Caco-2 (cell line): Measurements from ENCODE around the gene TXNRD2. TPM values are rescaled to one million over a fixed set of nuclear protein-coding genes. Genes with fewer than 3 reads are reported as not detected.

Experiments
- BruUV-seq: library from RNA; stranded (reverse); fragments of 400-500 nt; replicated peaks from 2 replicates; lab custom pipeline; 2021; lab: Mats Ljungman, UMichigan
- CTCF ChIA-PET: fragments of 300-600 bp; sonication (Branson Sonifier 250); formaldehyde crosslinking; loops from one replicate; lab custom pipeline; 2022; ENCODE audit warnings: antibody characterized with exemption; lab: Charles Lee
- POLR2A ChIA-PET: fragments of 300-600 bp; sonication (Branson Sonifier 250); formaldehyde crosslinking; loops from one replicate; lab custom pipeline; 2022; ENCODE audit warnings: antibody characterized with exemption; lab: Charles Lee
- DNase-seq, 2 experiments: peaks; one replicate each; pipeline versions ENCODE4 v3.0.0 to v3.0.0-alpha.2; 2020 to 2022
- H3K27me3 ChIP-seq: replicated peaks from 2 replicates; pipeline ENCODE4 v1.6.0; 2011; ENCODE audit warnings: low read length; ENCODE audit not compliant: control insufficient read depth, insufficient read depth
- H3K36me3 ChIP-seq: 2 replicates; pipeline ENCODE4 v1.5.1; 2011; ENCODE audit warnings: low read length; ENCODE audit not compliant: control insufficient read depth, insufficient read depth
- H3K4me1 ChIP-seq: fragments of 250-450 bp; sonication (Bioruptor Pico); 2 replicates; pipeline ENCODE4 v1.5.1; 2020; ENCODE audit warnings: mild to moderate bottlenecking
- H3K4me3 ChIP-seq: 2 replicates; pipeline ENCODE4 v1.5.1; 2011; ENCODE audit warnings: low read depth, mild to moderate bottlenecking, control low read depth, low read length
- H3K9me3 ChIP-seq: fragments of 250-450 bp; sonication (Bioruptor Pico); 2 replicates; pipeline ENCODE4 v1.5.1; 2020; ENCODE audit warnings: mild to moderate bottlenecking, moderate library complexity
- H3K27ac Mint-ChIP-seq: one replicate; pipeline ENCODE4 v1.8.0; 2022; ENCODE audit warnings: mixed read lengths; ENCODE audit not compliant: unreplicated experiment
- H3K27me3 Mint-ChIP-seq: one replicate; pipeline ENCODE4 v1.8.0; 2022; ENCODE audit warnings: mixed read lengths; ENCODE audit not compliant: insufficient read depth, unreplicated experiment
- H3K36me3 Mint-ChIP-seq: one replicate; pipeline ENCODE4 v1.8.0; 2022; ENCODE audit warnings: mild to moderate bottlenecking, mixed read lengths; ENCODE audit not compliant: insufficient read depth, unreplicated experiment
- H3K4me1 Mint-ChIP-seq: one replicate; pipeline ENCODE4 v1.8.0; 2022; ENCODE audit warnings: low read depth, mixed read lengths; ENCODE audit not compliant: unreplicated experiment
- H3K4me3 Mint-ChIP-seq: one replicate; pipeline ENCODE4 v1.8.0; 2022; ENCODE audit warnings: mild to moderate bottlenecking, moderate library complexity, mixed read lengths; ENCODE audit not compliant: unreplicated experiment
- H3K9me3 Mint-ChIP-seq: one replicate; pipeline ENCODE4 v1.8.0; 2022; ENCODE audit warnings: mixed read lengths; ENCODE audit not compliant: unreplicated experiment
- intact Hi-C: fragments of 100-400 bp; cut with micrococcal nuclease; formaldehyde crosslinking; loops from one replicate; pipeline ENCODE4 v1.10.0; 2022; ENCODE audit not compliant: unreplicated experiment
- total RNA-seq: library from RNA; stranded (reverse); gene quantifications from 2 replicates; pipeline ENCODE4 v1.2.3, GENCODE V29; 2022
- TF ChIP-seq, protein P1 (sequence below), 2 experiments: fragments of 200-600 bp in 1 of 2; IDR thresholded peaks; 1 replicate in 1 of 2; 2 replicates in 1 of 2; pipeline versions ENCODE4 v1.5.1 to v1.8.0; 2011 to 2022; ENCODE audit warnings: antibody characterized with exemption in 1 of 2, control low read depth in 1 of 2, inconsistent platforms in 1 of 2, low read depth in 1 of 2, low read length in 1 of 2, mild to moderate bottlenecking in 1 of 2, moderate library complexity in 1 of 2; ENCODE audit not compliant: insufficient read depth in 1 of 2, severe bottlenecking in 1 of 2, unreplicated experiment in 1 of 2

Gene TXNRD2
- total RNA-seq, 1 experiment from 2014 or later: 44.8 TPM

DNA sequence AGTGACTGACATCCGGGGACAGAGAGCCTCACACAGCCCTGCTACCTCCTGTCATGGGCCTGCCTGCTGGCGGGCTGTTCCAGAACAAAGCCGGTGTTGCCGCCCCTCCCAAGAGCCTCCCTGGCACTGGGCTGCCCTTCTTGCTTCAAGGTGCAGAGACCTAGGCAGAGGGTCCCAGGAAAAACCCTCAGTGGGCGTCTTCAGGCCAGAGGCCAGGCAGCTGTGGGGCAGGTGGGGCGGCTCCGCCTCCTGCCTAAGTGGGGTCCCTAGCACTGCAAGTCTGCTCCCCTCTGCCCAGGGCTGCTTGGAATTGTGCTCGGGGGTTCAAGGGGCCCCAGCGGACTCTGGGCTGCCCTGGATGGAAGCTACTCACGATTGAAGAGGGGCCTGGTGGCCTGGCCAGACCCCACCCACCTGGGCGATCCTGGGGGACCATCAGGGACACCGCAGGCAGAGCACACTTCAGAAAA is 66.5 kb downstream of the TXNRD2 start:
- no peaks in the 10 kb centered on the region for H3K27me3 Mint-ChIP-seq
- Histone ChIP-seq H3K4me3 (no peak overlapping the region), H3K4me1 (peaks cover 6% of the 10 kb centered on the region), H3K27me3 (no peaks in the 10 kb centered on the region), H3K9me3 (no peaks in the 10 kb centered on the region), H3K36me3 (no peaks in the 10 kb centered on the region; the same call in 1 of the 2 replicates)
- no peak for DNase-seq
- no TSS peak for BruUV-seq
- TF ChIP-seq, protein P1, sequence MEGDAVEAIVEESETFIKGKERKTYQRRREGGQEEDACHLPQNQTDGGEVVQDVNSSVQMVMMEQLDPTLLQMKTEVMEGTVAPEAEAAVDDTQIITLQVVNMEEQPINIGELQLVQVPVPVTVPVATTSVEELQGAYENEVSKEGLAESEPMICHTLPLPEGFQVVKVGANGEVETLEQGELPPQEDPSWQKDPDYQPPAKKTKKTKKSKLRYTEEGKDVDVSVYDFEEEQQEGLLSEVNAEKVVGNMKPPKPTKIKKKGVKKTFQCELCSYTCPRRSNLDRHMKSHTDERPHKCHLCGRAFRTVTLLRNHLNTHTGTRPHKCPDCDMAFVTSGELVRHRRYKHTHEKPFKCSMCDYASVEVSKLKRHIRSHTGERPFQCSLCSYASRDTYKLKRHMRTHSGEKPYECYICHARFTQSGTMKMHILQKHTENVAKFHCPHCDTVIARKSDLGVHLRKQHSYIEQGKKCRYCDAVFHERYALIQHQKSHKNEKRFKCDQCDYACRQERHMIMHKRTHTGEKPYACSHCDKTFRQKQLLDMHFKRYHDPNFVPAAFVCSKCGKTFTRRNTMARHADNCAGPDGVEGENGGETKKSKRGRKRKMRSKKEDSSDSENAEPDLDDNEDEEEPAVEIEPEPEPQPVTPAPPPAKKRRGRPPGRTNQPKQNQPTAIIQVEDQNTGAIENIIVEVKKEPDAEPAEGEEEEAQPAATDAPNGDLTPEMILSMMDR (IDR thresholded peaks at IDR 0.05; ENCODE audit: insufficient read depth in 1 of 2, low read depth in 1 of 2, low read length in 1 of 2, severe bottlenecking in 1 of 2, unreplicated experiment in 1 of 2): no peak
- H3K4me3 Mint-ChIP-seq: no peak overlapping the region
- peaks cover 1% of the 10 kb centered on the region for H3K4me1 Mint-ChIP-seq
- CTCF ChIA-PET: no interaction called here
- H3K9me3 Mint-ChIP-seq: no peaks in the 10 kb centered on the region
- H3K27ac Mint-ChIP-seq: no peak overlapping the region
- POLR2A ChIA-PET: no interaction called here
- peaks cover 6% of the 10 kb centered on the region for H3K36me3 Mint-ChIP-seq
- intact Hi-C loops: no loop called here

DNA sequence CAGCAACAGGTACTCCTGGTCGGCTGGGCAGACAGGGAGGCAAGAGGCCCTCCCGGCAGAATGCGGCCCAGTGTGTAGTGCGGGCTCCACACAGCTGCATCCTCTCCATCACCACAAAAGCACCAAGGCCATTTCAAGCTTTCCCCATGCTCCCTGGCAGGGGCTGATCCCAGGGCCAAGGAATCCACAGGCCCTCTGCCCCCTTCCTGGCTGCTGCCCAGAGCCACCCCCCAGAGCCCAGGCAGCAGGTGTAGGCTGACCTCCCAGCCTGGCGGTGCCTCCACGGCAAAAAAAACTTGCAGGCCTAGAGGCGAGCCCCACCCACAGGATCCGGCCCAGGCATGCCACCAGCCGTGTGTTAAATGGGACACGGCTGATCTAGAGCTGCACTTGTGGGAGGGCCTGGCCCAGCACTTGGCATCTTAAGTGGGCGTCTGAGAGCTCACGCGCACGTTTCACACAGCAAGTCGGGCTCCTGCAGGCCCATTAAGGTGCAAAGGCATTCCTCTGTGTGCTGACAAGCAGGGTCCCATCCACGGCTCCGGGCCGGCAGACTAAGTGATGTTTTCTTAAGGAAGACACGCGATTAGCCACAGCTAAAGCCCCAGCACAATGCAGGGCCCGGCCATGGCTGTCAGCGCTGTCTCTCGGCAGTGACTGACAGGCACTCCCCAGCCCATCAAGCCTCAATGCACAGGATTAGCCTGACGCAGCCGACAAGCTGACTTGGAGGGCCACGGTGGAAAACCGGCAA is 67.1 kb downstream of the TXNRD2 start:
- no peaks in the 10 kb centered on the region for H3K27me3 Mint-ChIP-seq
- peaks cover 6% of the 10 kb centered on the region for H3K36me3 Mint-ChIP-seq
- peak in 1 of 2 experiments; percentile 31 for DNase-seq
- no peaks in the 10 kb centered on the region for H3K9me3 Mint-ChIP-seq
- H3K36me3 ChIP-seq: no peaks in the 10 kb centered on the region
- no peaks in the 10 kb centered on the region for H3K4me1 ChIP-seq
- no peak overlapping the region for H3K4me3 ChIP-seq
- H3K9me3 ChIP-seq: no peaks in the 10 kb centered on the region
- ChIA-PET CTCF (no interaction called here), POLR2A (no interaction called here)
- BruUV-seq: no TSS peak
- H3K27ac Mint-ChIP-seq: no peak overlapping the region
- no peaks in the 10 kb centered on the region for H3K27me3 ChIP-seq
- intact Hi-C loops: no loop called here
- TF ChIP-seq, protein P1 (IDR thresholded peaks at IDR 0.05; ENCODE audit: insufficient read depth in 1 of 2, low read depth in 1 of 2, low read length in 1 of 2, severe bottlenecking in 1 of 2, unreplicated experiment in 1 of 2): no peak
- H3K4me1 Mint-ChIP-seq: no peaks in the 10 kb centered on the region
- no peak overlapping the region for H3K4me3 Mint-ChIP-seq

DNA sequence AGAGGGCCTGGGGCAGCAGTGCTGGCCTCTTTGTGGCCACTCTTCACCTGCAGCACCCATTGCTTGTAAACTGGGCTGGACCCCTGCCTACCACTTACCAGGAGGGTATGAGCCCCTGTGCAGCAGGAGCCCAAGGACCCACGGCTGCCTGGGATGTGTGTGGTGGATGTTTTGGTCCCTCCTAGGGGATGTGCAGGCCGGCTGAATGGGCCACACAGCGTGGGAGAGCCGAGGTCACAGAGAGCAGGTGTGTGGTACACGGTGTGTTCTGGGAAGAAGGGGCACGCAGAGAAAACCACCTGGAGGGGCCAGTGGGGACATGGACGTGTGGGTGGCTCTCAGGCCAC is 67.7 kb downstream of the TXNRD2 start:
- ChIA-PET CTCF (no interaction called here), POLR2A (no interaction called here)
- H3K27me3 Mint-ChIP-seq: no peaks in the 10 kb centered on the region
- no peaks in the 10 kb centered on the region for H3K36me3 ChIP-seq
- H3K27ac Mint-ChIP-seq: no peak overlapping the region
- no peak for DNase-seq
- no peak overlapping the region for H3K4me3 Mint-ChIP-seq
- H3K9me3 Mint-ChIP-seq: no peaks in the 10 kb centered on the region
- H3K27me3 ChIP-seq: no peaks in the 10 kb centered on the region
- peaks cover 6% of the 10 kb centered on the region for H3K36me3 Mint-ChIP-seq
- no peaks in the 10 kb centered on the region for H3K4me1 Mint-ChIP-seq
- H3K9me3 ChIP-seq: no peaks in the 10 kb centered on the region
- no TSS peak for BruUV-seq
- H3K4me3 ChIP-seq: no peak overlapping the region
- intact Hi-C loops: no loop called here
- H3K4me1 ChIP-seq: no peaks in the 10 kb centered on the region
- TF ChIP-seq, protein P1 (IDR thresholded peaks at IDR 0.05; ENCODE audit: insufficient read depth in 1 of 2, low read depth in 1 of 2, low read length in 1 of 2, severe bottlenecking in 1 of 2, unreplicated experiment in 1 of 2): no peak
